HCT116 (cell line): ENCODE data around the gene PCDHGA7. TPM values are rescaled to one million over a fixed set of nuclear protein-coding genes. Genes with fewer than 3 reads are reported as not detected.

Source experiments
- ATAC-seq: fragments of 200-7000 bp; cut with Tn5 transposase; 2 replicates; pipeline ENCODE4 v1.9.1; 2020; ENCODE audit warnings: mild to moderate bottlenecking, moderate library complexity
- BruUV-seq: library from RNA; stranded (reverse); fragments of 400-500 nt; replicated peaks from 2 replicates; lab custom pipeline; 2021; lab: Mats Ljungman, UMichigan
- CTCF ChIA-PET: fragments of 300-600 bp; sonication (Branson Sonifier 250); formaldehyde crosslinking; loops from one replicate; lab custom pipeline; 2021; ENCODE audit warnings: antibody characterized with exemption; lab: Charles Lee
- POLR2A ChIA-PET: fragments of 300-600, 350-600 bp; sonication (Branson Sonifier 250); formaldehyde crosslinking; loops from one replicate; lab custom pipeline; 2021; ENCODE audit warnings: antibody characterized with exemption; lab: Charles Lee
- RAD21 ChIA-PET, 2 experiments: fragments of 300-600 bp; sonication (Branson Sonifier 250); formaldehyde crosslinking; loops; one replicate each; lab custom pipeline; 2023; ENCODE audit warnings: low total read pairs in 2 of 2; ENCODE audit not compliant: uncharacterized antibody in 2 of 2, unreplicated experiment in 2 of 2, low non-redundant PET in 1 of 2; lab: Charles Lee
- DNase-seq: peaks from one replicate; pipeline ENCODE4 v3.0.0-alpha.2; 2010; ENCODE audit warnings: low read depth, low spot score
- H2AFZ ChIP-seq: fragments of 200-600 bp; shearing (Covaris generic), sonication (generic); 2 replicates; pipeline ENCODE4 v1.6.1; 2017; ENCODE audit warnings: low read depth, mixed run types, mixed read lengths, antibody characterized with exemption, low read length; ENCODE audit not compliant: poor library complexity, severe bottlenecking
- H3K27ac ChIP-seq: 2 replicates; pipeline ENCODE4 v1.5.1; 2012; ENCODE audit warnings: low read depth, low read length
- H3K27me3 ChIP-seq: fragments of 200-600 bp; sonication (generic); 2 replicates; pipeline ENCODE4 v1.6.1; 2016; ENCODE audit warnings: mixed run types, low read length, mixed read lengths; ENCODE audit not compliant: insufficient read depth
- H3K36me3 ChIP-seq, 2 experiments: fragments of 200-500 bp in 1 of 2; fragments of 200-600 bp in 1 of 2; sonication (Bioruptor generic) in 1 of 2; sonication (generic) in 1 of 2; 2 replicates each; pipeline versions ENCODE4 v1.5.1 to v1.6.1; 2014 to 2016; ENCODE audit warnings: low read length in 2 of 2, inconsistent platforms in 1 of 2, mixed read lengths in 1 of 2, mixed run types in 1 of 2; ENCODE audit not compliant: insufficient read depth in 2 of 2, control insufficient read depth in 1 of 2
- H3K4me1 ChIP-seq, 2 experiments: fragments of 200-600 bp in 1 of 2; sonication (generic) in 1 of 2; 2 replicates each; pipeline versions ENCODE4 v1.5.1 to v1.6.1; 2012 to 2017; ENCODE audit warnings: low read length in 2 of 2, inconsistent platforms in 1 of 2, mild to moderate bottlenecking in 1 of 2, mixed read lengths in 1 of 2, mixed run types in 1 of 2, moderate library complexity in 1 of 2; ENCODE audit not compliant: insufficient read depth in 2 of 2, control insufficient read depth in 1 of 2
- H3K4me2 ChIP-seq: fragments of 200-600 bp; sonication (generic); 2 replicates; pipeline ENCODE4 v1.6.1; 2017; ENCODE audit warnings: mixed run types, low read length, mixed read lengths
- H3K4me3 ChIP-seq, 2 experiments: fragments of 200-600 bp in 1 of 2; sonication (generic) in 1 of 2; replicated peaks in 1 of 2; 2 replicates each; pipeline ENCODE4 v1.5.1; 2011 to 2016; ENCODE audit warnings: low read length in 2 of 2, control low read depth in 1 of 2, low read depth in 1 of 2, mild to moderate bottlenecking in 1 of 2, mixed read lengths in 1 of 2, mixed run types in 1 of 2
- H3K79me2 ChIP-seq: fragments of 200-600 bp; sonication (generic); 2 replicates; pipeline ENCODE4 v1.6.1; 2017; ENCODE audit warnings: mild to moderate bottlenecking, mixed run types, low read length, moderate library complexity, mixed read lengths; ENCODE audit not compliant: insufficient read depth
- H3K9ac ChIP-seq: fragments of 200-600 bp; sonication (generic); 2 replicates; pipeline ENCODE4 v1.6.1; 2016; ENCODE audit warnings: low read length, mixed read lengths
- H3K9me2 ChIP-seq: fragments of 200-600 bp; sonication (generic), shearing (Covaris generic); 2 replicates; pipeline ENCODE4 v1.6.1; 2017; ENCODE audit warnings: mixed run types, mild to moderate bottlenecking, moderate library complexity; ENCODE audit not compliant: insufficient read depth
- H3K9me3 ChIP-seq, 2 experiments: fragments of 200-500 bp in 1 of 2; fragments of 200-600 bp in 1 of 2; sonication (Bioruptor generic) in 1 of 2; sonication (generic) in 1 of 2; 2 replicates each; pipeline ENCODE4 v1.6.1; 2014 to 2017; ENCODE audit warnings: low read length in 2 of 2, mixed read lengths in 2 of 2, inconsistent platforms in 1 of 2, low read depth in 1 of 2, mild to moderate bottlenecking in 1 of 2, mixed run types in 1 of 2, moderate library complexity in 1 of 2; ENCODE audit not compliant: control insufficient read depth in 1 of 2, insufficient read depth in 1 of 2
- H4K20me1 ChIP-seq: fragments of 200-600 bp; sonication (generic), shearing (Covaris generic); 2 replicates; pipeline ENCODE4 v1.6.1; 2017; ENCODE audit warnings: mixed run types, mild to moderate bottlenecking, moderate library complexity; ENCODE audit not compliant: insufficient read depth
- CBX3 ChIP-seq: IDR thresholded peaks from 2 replicates; pipeline ENCODE4 v1.6.1; 2012; ENCODE audit warnings: low read depth
- CEBPB ChIP-seq: IDR thresholded peaks from 2 replicates; pipeline ENCODE4 v1.6.1; 2012; ENCODE audit warnings: low read depth
- CTCF ChIP-seq, 3 experiments: fragments of 200-600 bp in 1 of 3; sonication (generic) in 1 of 3; IDR thresholded peaks in 2 of 3; conservative IDR thresholded peaks in 1 of 3; 2 replicates each; pipeline ENCODE4 v1.5.1; 2012 to 2017; ENCODE audit warnings: low read depth in 2 of 3, low read length in 2 of 3, antibody characterized with exemption in 1 of 3, borderline replicate concordance in 1 of 3, control low read depth in 1 of 3, mild to moderate bottlenecking in 1 of 3, mixed read lengths in 1 of 3, mixed run types in 1 of 3, moderate library complexity in 1 of 3; ENCODE audit not compliant: insufficient read depth in 1 of 3
- EGR1 ChIP-seq: IDR thresholded peaks from 2 replicates; pipeline ENCODE4 v1.6.1; 2012; ENCODE audit warnings: low read depth
- ELF1 ChIP-seq: IDR thresholded peaks from 2 replicates; pipeline ENCODE4 v1.6.1; 2012; ENCODE audit warnings: low read depth, borderline replicate concordance
- EZH2 ChIP-seq: fragments of 200-600 bp; sonication (generic); IDR thresholded peaks from 2 replicates; pipeline ENCODE4 v1.6.1; 2017; ENCODE audit warnings: antibody characterized with exemption, mixed run types
- EZH2phosphoT487 ChIP-seq: fragments of 200-600 bp; IDR thresholded peaks from 2 replicates; pipeline ENCODE4 v1.6.1; 2018; ENCODE audit warnings: antibody characterized with exemption, borderline replicate concordance
- FOSL1 ChIP-seq: IDR thresholded peaks from 2 replicates; pipeline ENCODE4 v1.6.1; 2012; ENCODE audit warnings: low read depth
- JUND ChIP-seq: IDR thresholded peaks from 2 replicates; pipeline ENCODE4 v1.6.1; 2012
- POLR2A ChIP-seq: IDR thresholded peaks from 2 replicates; pipeline ENCODE4 v1.7.0; 2011; ENCODE audit warnings: borderline replicate concordance; ENCODE audit not compliant: insufficient read depth, insufficient read length; ENCODE audit errors: extremely low read depth
- POLR2AphosphoS5 ChIP-seq: IDR thresholded peaks from 2 replicates; pipeline ENCODE4 v1.6.1; 2011; ENCODE audit warnings: mild to moderate bottlenecking, low read depth, low read length, moderate library complexity
- RAD21 ChIP-seq: IDR thresholded peaks from 2 replicates; pipeline ENCODE4 v1.6.1; 2012; ENCODE audit warnings: low read depth, mild to moderate bottlenecking
- REST ChIP-seq: IDR thresholded peaks from 2 replicates; pipeline ENCODE4 v1.6.1; 2012; ENCODE audit warnings: low read depth
- SIN3A ChIP-seq: IDR thresholded peaks from 2 replicates; pipeline ENCODE4 v1.6.1; 2012; ENCODE audit warnings: low read depth
- SP1 ChIP-seq: IDR thresholded peaks from 2 replicates; pipeline ENCODE4 v1.6.1; 2012; ENCODE audit warnings: low read depth
- TCF7L2 ChIP-seq: IDR thresholded peaks from 2 replicates; pipeline ENCODE4 v1.7.0; 2011; ENCODE audit warnings: borderline replicate concordance, inconsistent platforms; ENCODE audit not compliant: insufficient read depth, insufficient read length; ENCODE audit errors: extremely low read depth
- YY1 ChIP-seq: IDR thresholded peaks from 2 replicates; pipeline ENCODE4 v1.6.1; 2011; ENCODE audit warnings: low read length, low read depth, moderate library complexity, mild to moderate bottlenecking; ENCODE audit not compliant: insufficient replicate concordance; ENCODE audit errors: extremely low read depth
- ZBTB33 ChIP-seq: IDR thresholded peaks from 2 replicates; pipeline ENCODE4 v1.6.1; 2011; ENCODE audit warnings: mild to moderate bottlenecking, low read length, moderate library complexity; ENCODE audit not compliant: insufficient replicate concordance; ENCODE audit errors: extremely low read depth
- ZFX ChIP-seq: fragments of 450-650 bp; IDR thresholded peaks from 2 replicates; pipeline ENCODE4 v1.6.1; 2017
- ZNF274 ChIP-seq: fragments of 200-500 bp; sonication (Bioruptor generic); IDR thresholded peaks from 2 replicates; pipeline ENCODE4 v1.6.1; 2014; ENCODE audit warnings: mild to moderate bottlenecking, low read depth, low read length, inconsistent platforms
- intact Hi-C: fragments of 100-400 bp; cut with micrococcal nuclease; formaldehyde crosslinking; loops from 2 replicates; pipeline ENCODE4 v1.10.0; 2022
- total RNA-seq: library from RNA; stranded (reverse); gene quantifications from one replicate; pipeline ENCODE4 v1.2.1, GENCODE V29; 2021; ENCODE audit not compliant: unreplicated experiment

PCDHGA7 gene
- total RNA-seq, 1 experiment from 2014 or later: not detected

GRCh38 chr5:141398608-141399007, 16.1 kb downstream of the PCDHGA7 start:
- Histone ChIP-seq H3K9me3 (no peaks in the 10 kb centered on the region; a peak in 1 of 4 replicates), H3K4me2 (no peak overlapping the region), H3K27ac (no peak overlapping the region), H4K20me1 (no peaks in the 10 kb centered on the region), H3K4me1 (no peaks in the 10 kb centered on the region), H3K4me3 (no peak overlapping the region), H3K27me3 (no peaks in the 10 kb centered on the region), H3K9ac (no peak overlapping the region), H3K9me2 (no peaks in the 10 kb centered on the region), H2AFZ (no peak overlapping the region), H3K79me2 (no peaks in the 10 kb centered on the region), H3K36me3 (no peaks in the 10 kb centered on the region)
- intact Hi-C loops: no loop called here
- ChIA-PET RAD21 (no interaction called here), POLR2A (no interaction called here), CTCF (no interaction called here)
- TF ChIP-seq POLR2AphosphoS5: no peak
- no peak for TF ChIP-seq REST
- TF ChIP-seq ELF1: no peak
- TF ChIP-seq YY1: no peak
- TF ChIP-seq CTCF (IDR thresholded peaks at IDR 0.05 in 2 of 3, conservative IDR thresholded peaks at IDR 0.05 in 1 of 3; ENCODE audit: borderline replicate concordance in 1 of 3, insufficient read depth in 1 of 3, low read depth in 2 of 3, low read length in 2 of 3): no peak
- no peak for TF ChIP-seq SIN3A
- no peak for TF ChIP-seq EZH2
- TF ChIP-seq SP1: no peak
- no peak for TF ChIP-seq ZNF274
- TF ChIP-seq RAD21: no peak
- no peak for TF ChIP-seq JUND
- TF ChIP-seq TCF7L2: no peak
- TF ChIP-seq CBX3: no peak
- no peak for TF ChIP-seq ZBTB33
- TF ChIP-seq ZFX: no peak
- TF ChIP-seq EGR1: no peak
- TF ChIP-seq CEBPB: no peak
- no peak for TF ChIP-seq POLR2A
- no peak for TF ChIP-seq FOSL1
- no peak for TF ChIP-seq EZH2phosphoT487
- BruUV-seq: no TSS peak
- DNase-seq (no peak), ATAC-seq (no peak)
